SJSA1 (cell line): ENCODE data around the gene POMZP3. TPM values are rescaled to one million over a fixed set of nuclear protein-coding genes. Genes with fewer than 3 reads are reported as not detected.
"Not testable (repeated sequence)": the region's sequence is repeated elsewhere in the genome, so short reads cannot be mapped to it uniquely, and the experiment has no call there.

Source experiments
- DNase-seq, 2 experiments: peaks; one replicate each; pipeline ENCODE4 v3.0.0-alpha.2; 2015 to 2020; ENCODE audit warnings: low spot score in 2 of 2, low read depth in 1 of 2
- H3K27ac ChIP-seq: fragments of 250-450 bp; sonication (Bioruptor Pico); 2 replicates; pipeline ENCODE4 v1.5.1; 2020; ENCODE audit warnings: mild to moderate bottlenecking, moderate library complexity
- H3K27me3 ChIP-seq: fragments of 250-450 bp; sonication (Bioruptor Pico); replicated peaks from 2 replicates; pipeline ENCODE4 v1.5.1; 2020; ENCODE audit warnings: mild to moderate bottlenecking, moderate library complexity
- H3K36me3 ChIP-seq: fragments of 250-450 bp; sonication (Bioruptor Pico); 2 replicates; pipeline ENCODE4 v1.5.1; 2020; ENCODE audit warnings: mild to moderate bottlenecking
- H3K4me1 ChIP-seq: fragments of 250-450 bp; sonication (Bioruptor Pico); replicated peaks from 2 replicates; pipeline ENCODE4 v1.6.1; 2021; ENCODE audit warnings: mild to moderate bottlenecking
- H3K4me3 ChIP-seq: fragments of 250-450 bp; sonication (Bioruptor Pico); 2 replicates; pipeline ENCODE4 v1.5.1; 2020; ENCODE audit warnings: mild to moderate bottlenecking
- H3K9me3 ChIP-seq: fragments of 250-450 bp; sonication (Bioruptor Pico); replicated peaks from 2 replicates; pipeline ENCODE4 v1.5.1; 2020; ENCODE audit warnings: mild to moderate bottlenecking
- total RNA-seq: library from RNA; depleted of rRNA; stranded (reverse); fragments of >200 nt; shearing (Covaris generic); gene quantifications from 2 replicates; pipeline ENCODE4 v1.2.3, GENCODE V29; 2014; rRNA removed

POMZP3 gene
- total RNA-seq, 1 experiment from 2014 or later: 9.1 TPM

DNA sequence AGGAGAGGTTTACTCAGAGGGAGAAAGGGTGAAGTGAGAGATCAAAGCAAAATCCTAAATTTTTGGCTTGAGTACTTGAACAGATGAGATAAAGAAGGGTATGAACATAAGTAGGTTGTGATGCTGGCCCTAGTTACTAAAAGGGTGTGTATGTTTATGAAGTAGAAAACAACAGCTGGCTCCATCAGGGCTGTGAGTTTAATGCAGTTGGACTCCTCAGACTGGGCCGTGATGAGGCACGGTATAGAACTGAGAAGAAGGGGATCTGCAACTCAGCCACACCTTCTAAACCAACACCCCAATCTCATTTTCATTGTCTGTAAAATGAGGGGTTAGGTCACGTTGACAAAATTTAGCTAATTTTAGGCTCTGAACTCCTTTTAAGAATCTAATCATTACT, 54.8 kb downstream of the POMZP3 start:
- not testable (repeated sequence) for DNase-seq, H3K27me3 ChIP-seq, H3K36me3 ChIP-seq, H3K9me3 ChIP-seq, H3K4me3 ChIP-seq, H3K27ac ChIP-seq
- peaks cover 11% of the 10 kb centered on the region for H3K4me1 ChIP-seq

- peak in 1 of 2 experiments; percentile 23 for DNase-seq
- not testable (repeated sequence) for H3K4me1 ChIP-seq, H3K9me3 ChIP-seq, H3K4me3 ChIP-seq, H3K27ac ChIP-seq, H3K27me3 ChIP-seq, H3K36me3 ChIP-seq
Measured at GRCh38 chr7:76570324-76570775, 56.7 kb downstream of the POMZP3 start.

GRCh38 chr7:76568742-76569141, 58.3 kb downstream of the POMZP3 start:
- peak in 1 of 2 experiments; percentile 66 for DNase-seq
- H3K27ac ChIP-seq: peak overlapping the region; percentile 62
- H3K36me3 ChIP-seq, H3K9me3 ChIP-seq, H3K4me3 ChIP-seq, H3K27me3 ChIP-seq, H3K4me1 ChIP-seq: not testable (repeated sequence)

- DNase-seq, H3K4me3 ChIP-seq, H3K4me1 ChIP-seq, H3K9me3 ChIP-seq, H3K36me3 ChIP-seq, H3K27me3 ChIP-seq, H3K27ac ChIP-seq: not testable (repeated sequence)
Measured at GRCh38 chr7:76567753-76568152, 59.3 kb downstream of the POMZP3 start.

DNA sequence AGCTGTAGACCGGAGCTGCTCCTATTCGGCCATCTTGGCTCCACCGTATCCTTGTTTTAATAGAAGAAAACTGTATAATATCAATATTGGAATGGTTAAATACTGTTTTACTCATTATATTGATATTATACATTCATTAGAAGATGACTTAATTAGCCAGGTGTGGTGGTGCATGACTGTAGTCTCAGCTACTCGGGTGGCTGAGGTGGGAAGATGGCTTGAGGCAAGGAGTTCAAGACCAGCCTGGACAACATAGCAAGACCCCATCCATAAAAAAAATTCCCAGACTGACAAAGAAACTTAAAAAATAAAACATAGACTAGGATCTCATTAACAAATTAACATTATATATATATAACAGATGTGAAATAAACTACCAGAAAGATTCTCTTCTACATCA, 59.8 kb downstream of the POMZP3 start:
- H3K27me3 ChIP-seq, H3K4me3 ChIP-seq, DNase-seq, H3K9me3 ChIP-seq, H3K27ac ChIP-seq, H3K4me1 ChIP-seq, H3K36me3 ChIP-seq: not testable (repeated sequence)

GRCh38 chr7:76565001-76565400, 62.1 kb downstream of the POMZP3 start:
- not testable (repeated sequence) for H3K9me3 ChIP-seq, DNase-seq, H3K27me3 ChIP-seq, H3K4me3 ChIP-seq, H3K4me1 ChIP-seq, H3K27ac ChIP-seq, H3K36me3 ChIP-seq

DNA sequence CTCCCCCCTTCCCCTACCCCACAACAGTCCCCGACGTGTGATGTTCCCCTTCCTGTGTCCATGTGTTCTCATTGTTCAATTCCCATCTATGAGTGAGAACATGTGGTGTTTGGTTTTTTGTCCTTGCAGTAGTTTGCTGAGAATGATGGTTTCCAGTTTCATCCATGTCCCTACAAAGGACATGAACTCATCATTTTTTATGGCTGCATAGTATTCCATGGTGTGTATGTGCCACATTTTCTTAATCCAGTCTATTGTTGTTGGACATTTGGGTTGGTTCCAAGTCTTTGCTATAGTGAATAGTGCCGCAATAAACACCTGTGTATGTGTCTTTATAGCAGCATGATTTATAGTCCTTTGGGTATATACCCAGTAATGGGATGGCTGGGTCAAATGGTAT, 65.7 kb downstream of the POMZP3 start:
- H3K27me3 ChIP-seq, H3K9me3 ChIP-seq, H3K4me3 ChIP-seq: not testable (repeated sequence)

GRCh38 chr7:76560157-76560556, 66.9 kb downstream of the POMZP3 start:
- not testable (repeated sequence) for H3K4me3 ChIP-seq, H3K27ac ChIP-seq, H3K27me3 ChIP-seq, H3K36me3 ChIP-seq, H3K9me3 ChIP-seq, DNase-seq, H3K4me1 ChIP-seq

More for the DNA sequence above, 65.7 kb downstream of the POMZP3 start:
- DNase-seq, H3K36me3 ChIP-seq, H3K27ac ChIP-seq, H3K4me1 ChIP-seq: not testable (repeated sequence)

Other genes starting within 250 kb of the POMZP3 start
- gene SSC4D, start 217.6 kb downstream of the POMZP3 start, total RNA-seq: 0.34 TPM in 1 of 2 replicates, not detected in the other
- gene ZP3, start 202.3 kb downstream of the POMZP3 start, total RNA-seq: 0.58 and 3.7 TPM in 2 replicates
- 8.2 and 17.5 TPM in 2 replicates for gene DTX2, start 165.6 kb downstream of the POMZP3 start, total RNA-seq
- gene UPK3B, start 116.7 kb downstream of the POMZP3 start, total RNA-seq: 0.11 TPM in 1 of 2 replicates, not detected in the other
- not detected in 2 replicates for gene SPDYE16, start 84.0 kb downstream of the POMZP3 start, total RNA-seq